Kidney (tissue), 14 donors: ENCODE data around the gene PTPRT. TPM values are rescaled to one million over a fixed set of nuclear protein-coding genes. Genes with fewer than 3 reads are reported as not detected.

ENCODE experiments used
- DNase-seq, 5 donors: peaks; one replicate each; pipeline ENCODE4 v3.0.0-alpha.2; 2013 to 2020
- FAIRE-seq: peaks from 2 replicates; lab custom pipeline; 2012; peaks lifted over from hg19 to GRCh38; lab: Jason Lieb, UNC
- H3K27ac ChIP-seq, 2 donors: one replicate each; pipeline ENCODE4 v1.7.0; 2013; ENCODE audit warnings: low read depth in 2 of 2, low read length in 2 of 2, inconsistent platforms in 1 of 2
- H3K27me3 ChIP-seq: one replicate; pipeline ENCODE4 v1.7.1; 2013; ENCODE audit warnings: low read length, inconsistent platforms; ENCODE audit not compliant: control insufficient read depth, insufficient read depth
- H3K36me3 ChIP-seq, 3 donors: one replicate each; pipeline versions ENCODE4 v1.7.0 to v1.7.1; 2013; ENCODE audit warnings: low read length in 3 of 3, control low read depth in 1 of 3, inconsistent platforms in 1 of 3; ENCODE audit not compliant: insufficient read depth in 3 of 3, control insufficient read depth in 2 of 3
- H3K4me1 ChIP-seq, 3 donors: one replicate each; pipeline versions ENCODE4 v1.7.0 to v1.7.1; 2013; ENCODE audit warnings: low read length in 3 of 3, inconsistent platforms in 1 of 3, low read depth in 1 of 3; ENCODE audit not compliant: control insufficient read depth in 2 of 3, insufficient read depth in 2 of 3
- H3K4me3 ChIP-seq, 3 donors: one replicate each; pipeline versions ENCODE4 v1.7.0 to v1.8.1; 2013; ENCODE audit warnings: low read length in 3 of 3, control low read depth in 1 of 3, inconsistent platforms in 1 of 3
- H3K9ac ChIP-seq, 3 donors: one replicate each; pipeline versions ENCODE4 v1.7.0 to v1.7.1; 2013; ENCODE audit warnings: low read length in 3 of 3, control low read depth in 1 of 3, inconsistent platforms in 1 of 3
- H3K9me3 ChIP-seq, 3 donors: one replicate each; pipeline versions ENCODE4 v1.7.0 to v1.7.1; 2013; ENCODE audit warnings: low read length in 3 of 3, control low read depth in 1 of 3, inconsistent platforms in 1 of 3; ENCODE audit not compliant: control insufficient read depth in 2 of 3, insufficient read depth in 1 of 3
- CTCF ChIP-seq: IDR thresholded peaks from 3 replicates; pipeline ENCODE4 v1.5.1; 2012; ENCODE audit warnings: mild to moderate bottlenecking, moderate library complexity, borderline replicate concordance; ENCODE audit not compliant: insufficient read depth; ENCODE audit errors: extremely low read depth
- intact Hi-C: fragments of 100-400 bp; cut with DNase I; formaldehyde crosslinking; loops from one replicate; pipeline ENCODE4 v1.11.1; 2022
- polyA plus RNA-seq: library from polyadenylated mRNA; stranded (reverse); fragments of 350-450 nt; fragmentation: Illumina TruSeq; extraction: RNeasy Lipid Tissue Mini Kit (QIAGEN cat#74804); gene quantifications from one replicate; pipeline ENCODE4 v1.2.3, GENCODE V29; 2014; ENCODE audit warnings: low read depth, low replicate concordance; ENCODE audit not compliant: insufficient read depth
- total RNA-seq: library from RNA; stranded (reverse); fragmentation: NEBNext Ultra II Directional; extraction: Animal tissue kit (Norgen Biotek cat#: 25700); gene quantifications from one replicate; pipeline ENCODE4 v1.2.1, GENCODE V29; 2021
- donor health status: control.
- donor health status: control.
- donor health status: control.
- donor health status: control.
- donor health status: control.
- donor health status: DM: yes; HTN: yes; CAD: no.
- donor health status: Normal renal cell carcinoma (clear cell type).

PTPRT gene
- total and polyA plus RNA-seq, 2 donors from 2014 or later = 0.60 TPM; not detected in 1

DNA sequence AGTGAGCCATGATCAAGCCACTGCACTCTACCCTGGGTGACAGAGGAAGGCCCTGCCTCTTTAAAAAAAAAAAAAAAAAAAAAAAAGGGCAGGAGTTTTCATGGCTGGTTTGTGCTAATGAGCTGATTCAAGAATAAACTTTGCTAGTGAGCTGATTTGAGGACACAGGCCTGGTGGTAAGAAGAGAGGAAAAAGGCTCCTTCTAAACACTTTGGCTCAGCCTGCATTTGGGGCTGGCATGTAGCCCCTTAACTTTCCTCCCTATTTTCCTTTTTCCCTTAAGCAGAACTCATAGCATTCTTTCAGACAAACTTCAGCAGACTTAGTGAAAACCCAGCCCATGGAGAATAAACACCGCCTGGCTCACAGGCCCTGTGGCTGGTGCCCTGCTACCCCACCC is 432.7 kb downstream of the PTPRT start:
- no peaks in the 10 kb centered on the region for H3K4me1 ChIP-seq
- no peak overlapping the region for H3K9ac ChIP-seq
- no peaks in the 10 kb centered on the region for H3K27me3 ChIP-seq
- no peak for DNase-seq
- H3K27ac ChIP-seq = no peak overlapping the region
- FAIRE-seq = no peak
- H3K36me3 ChIP-seq = no peaks in the 10 kb centered on the region
- H3K9me3 ChIP-seq = no peaks in the 10 kb centered on the region
- H3K4me3 ChIP-seq = no peak overlapping the region
- no peak for TF ChIP-seq CTCF
- intact Hi-C loops = no loop called here

GRCh38 chr20:42754706-42755105 is 435.0 kb downstream of the PTPRT start:
- Histone ChIP-seq H3K9ac (no peak overlapping the region), H3K36me3 (no peaks in the 10 kb centered on the region), H3K27ac (no peak overlapping the region), H3K27me3 (no peaks in the 10 kb centered on the region), H3K4me3 (no peak overlapping the region), H3K4me1 (no peaks in the 10 kb centered on the region), H3K9me3 (no peaks in the 10 kb centered on the region)
- FAIRE-seq (no peak), DNase-seq (no peak)
- TF ChIP-seq CTCF = no peak
- intact Hi-C loops = no loop called here

- Histone ChIP-seq H3K27ac (no peak overlapping the region), H3K4me3 (no peak overlapping the region), H3K9me3 (no peaks in the 10 kb centered on the region), H3K27me3 (no peaks in the 10 kb centered on the region), H3K9ac (no peak overlapping the region), H3K4me1 (no peaks in the 10 kb centered on the region), H3K36me3 (no peaks in the 10 kb centered on the region)
- no peak for TF ChIP-seq CTCF
- DNase-seq (no peak), FAIRE-seq (no peak)
- intact Hi-C loops = no loop called here
These were observed 437.1 kb downstream of the PTPRT start for GRCh38 chr20:42752620-42753019.

GRCh38 chr20:42749556-42749955 is 440.1 kb downstream of the PTPRT start:
- DNase-seq (peak in 2 of 5 donors; percentile 29 to 34), FAIRE-seq (no peak)
- H3K27me3 ChIP-seq = no peaks in the 10 kb centered on the region
- H3K4me3 ChIP-seq = no peak overlapping the region
- H3K27ac ChIP-seq = no peak overlapping the region
- no peak for TF ChIP-seq CTCF
- H3K4me1 ChIP-seq = no peaks in the 10 kb centered on the region
- no peak overlapping the region for H3K9ac ChIP-seq
- no peaks in the 10 kb centered on the region for H3K36me3 ChIP-seq
- intact Hi-C loops = no loop called here
- no peaks in the 10 kb centered on the region for H3K9me3 ChIP-seq
